Skeletal muscle cell (primary cell): ENCODE measurements around the gene ZNF664.
"Not testable (repeated sequence)": the region's sequence is repeated elsewhere in the genome, so short reads cannot be mapped to it uniquely, and the experiment has no call there.

Experiments used
- DNase-seq: peaks from one replicate; pipeline ENCODE4 v3.0.0-alpha.2; 2010; ENCODE audit warnings: low read depth
- H3K4me3 ChIP-seq: 2 replicates; pipeline ENCODE4 v1.5.1; 2011; ENCODE audit warnings: low read depth, mild to moderate bottlenecking, control low read depth, low read length, moderate library complexity

Gene ZNF664

DNA sequence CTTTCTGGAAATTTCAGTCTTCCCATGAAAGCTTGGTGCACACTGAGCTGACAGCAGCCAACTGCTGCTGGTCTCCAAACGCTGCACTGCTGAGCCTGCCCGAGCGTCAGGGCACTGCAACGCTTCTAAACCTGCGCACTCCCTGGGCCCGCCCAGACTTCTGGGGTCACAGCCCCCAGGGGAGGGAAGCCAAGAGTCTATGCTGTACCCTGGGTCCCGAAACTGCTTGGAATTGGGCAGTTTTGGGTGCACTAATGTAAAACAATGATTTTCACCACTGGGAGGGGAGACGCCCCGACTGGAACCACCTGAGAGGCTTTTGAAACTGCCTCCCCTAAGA is 32.4 kb upstream of the ZNF664 start:
- no peak for DNase-seq
- H3K4me3 ChIP-seq, result no peak overlapping the region

DNA sequence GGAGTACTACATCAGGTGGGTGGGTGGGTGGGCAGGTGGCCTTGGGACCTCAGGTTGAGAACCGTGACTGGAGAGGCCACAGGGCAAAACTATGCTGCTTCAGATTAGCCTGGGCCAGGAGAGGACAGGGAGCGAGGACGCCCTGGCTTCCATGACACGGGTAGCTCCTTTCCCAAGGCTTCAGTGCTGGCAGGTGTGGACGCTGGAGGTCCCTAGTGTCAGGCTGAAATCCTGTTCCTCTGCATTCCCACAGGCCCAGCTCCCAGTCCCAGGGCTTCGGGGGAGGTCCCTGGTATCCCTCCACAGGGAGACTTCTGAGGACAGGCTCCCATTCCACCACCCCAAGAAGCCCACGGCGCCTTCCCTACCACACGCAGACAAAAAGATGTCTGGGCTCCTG is 32.0 kb upstream of the ZNF664 start:
- no peak for DNase-seq
- no peak overlapping the region for H3K4me3 ChIP-seq

- no peak for DNase-seq
- H3K4me3 ChIP-seq, result no peak overlapping the region
Measured at GRCh38 chr12:123941624-123942237, 31.3 kb upstream of the ZNF664 start.

DNA sequence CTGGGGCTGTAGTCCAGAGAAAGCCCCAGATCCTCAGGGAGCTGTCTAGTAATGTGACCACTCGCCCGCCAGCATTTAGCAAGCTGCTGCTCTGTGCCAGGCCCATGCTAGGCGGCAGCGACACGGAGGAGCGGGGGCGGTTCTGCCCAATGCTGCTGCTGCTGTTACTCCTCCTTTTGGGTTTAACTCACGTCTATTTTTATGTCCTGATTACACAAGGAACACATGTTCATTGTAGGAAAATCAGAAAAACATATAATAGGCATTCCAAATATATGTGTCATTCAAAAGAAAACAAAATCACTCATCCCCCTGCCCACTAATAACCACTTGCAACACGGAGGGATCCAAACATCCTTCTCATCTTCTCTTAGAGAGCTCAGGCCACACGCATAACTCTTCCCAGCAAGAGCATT is 30.8 kb upstream of the ZNF664 start:
- DNase-seq, result peak; percentile 86
- H3K4me3 ChIP-seq, result no peak overlapping the region

DNA sequence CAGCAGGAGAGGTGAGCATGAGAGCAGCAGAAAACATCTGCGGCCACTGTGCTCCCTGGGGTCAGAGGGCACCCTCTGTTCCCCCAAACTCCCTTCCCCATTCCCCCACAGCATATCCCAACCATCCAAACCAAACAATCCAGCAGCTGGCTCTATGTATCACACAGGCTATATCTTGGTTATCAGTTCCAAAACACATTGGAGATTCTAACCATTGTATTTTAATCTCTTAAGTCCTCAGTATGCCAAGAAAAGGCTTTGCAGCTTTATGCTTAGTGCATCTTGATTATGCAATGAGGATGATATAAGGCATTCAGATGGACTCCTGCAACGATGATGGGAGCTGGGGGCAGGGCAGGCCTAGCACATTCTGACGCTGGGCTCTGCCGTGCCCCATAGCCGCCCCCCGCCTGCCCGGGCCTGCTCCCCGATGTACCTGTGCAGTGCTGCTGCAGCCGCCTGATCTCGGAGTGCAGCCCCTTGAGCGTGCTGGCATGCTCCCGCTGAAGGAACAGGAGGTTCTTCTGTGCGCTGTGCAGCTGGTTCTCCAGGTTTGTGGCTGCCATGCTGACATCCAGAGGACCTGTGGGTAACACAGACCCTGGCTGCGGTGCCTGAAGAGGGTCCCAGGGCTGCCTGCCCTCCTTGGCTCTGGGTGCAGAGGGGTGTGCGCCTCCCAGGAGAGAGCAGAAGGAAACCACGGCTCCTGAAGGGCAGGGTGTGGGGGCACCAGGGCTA is 29.9 kb upstream of the ZNF664 start:
- no peak for DNase-seq
- H3K4me3 ChIP-seq, result no peak overlapping the region

DNA sequence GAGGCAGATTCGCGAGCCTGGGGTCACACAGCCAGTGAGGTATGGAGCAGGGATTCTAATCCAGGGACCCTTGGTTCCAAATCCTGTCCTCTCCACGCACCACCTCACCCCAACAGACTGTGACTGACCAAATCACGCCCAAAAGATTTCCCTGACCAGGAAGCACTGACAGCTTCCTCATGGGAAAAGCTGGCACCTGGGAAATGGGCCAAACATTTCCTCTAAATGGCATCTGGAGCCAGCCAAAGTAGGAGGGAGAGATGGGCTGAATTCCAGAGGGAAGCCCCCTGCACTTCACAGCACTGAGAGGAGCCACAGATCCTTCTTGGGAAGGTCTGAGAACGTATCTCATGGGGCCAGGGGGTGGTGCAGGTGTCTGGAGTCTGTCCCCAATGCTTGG is 29.2 kb upstream of the ZNF664 start:
- DNase-seq, result no peak
- no peak overlapping the region for H3K4me3 ChIP-seq

- no peak overlapping the region for H3K4me3 ChIP-seq
- no peak for DNase-seq
Measured at GRCh38 chr12:123944696-123945095, 28.3 kb upstream of the ZNF664 start.

DNA sequence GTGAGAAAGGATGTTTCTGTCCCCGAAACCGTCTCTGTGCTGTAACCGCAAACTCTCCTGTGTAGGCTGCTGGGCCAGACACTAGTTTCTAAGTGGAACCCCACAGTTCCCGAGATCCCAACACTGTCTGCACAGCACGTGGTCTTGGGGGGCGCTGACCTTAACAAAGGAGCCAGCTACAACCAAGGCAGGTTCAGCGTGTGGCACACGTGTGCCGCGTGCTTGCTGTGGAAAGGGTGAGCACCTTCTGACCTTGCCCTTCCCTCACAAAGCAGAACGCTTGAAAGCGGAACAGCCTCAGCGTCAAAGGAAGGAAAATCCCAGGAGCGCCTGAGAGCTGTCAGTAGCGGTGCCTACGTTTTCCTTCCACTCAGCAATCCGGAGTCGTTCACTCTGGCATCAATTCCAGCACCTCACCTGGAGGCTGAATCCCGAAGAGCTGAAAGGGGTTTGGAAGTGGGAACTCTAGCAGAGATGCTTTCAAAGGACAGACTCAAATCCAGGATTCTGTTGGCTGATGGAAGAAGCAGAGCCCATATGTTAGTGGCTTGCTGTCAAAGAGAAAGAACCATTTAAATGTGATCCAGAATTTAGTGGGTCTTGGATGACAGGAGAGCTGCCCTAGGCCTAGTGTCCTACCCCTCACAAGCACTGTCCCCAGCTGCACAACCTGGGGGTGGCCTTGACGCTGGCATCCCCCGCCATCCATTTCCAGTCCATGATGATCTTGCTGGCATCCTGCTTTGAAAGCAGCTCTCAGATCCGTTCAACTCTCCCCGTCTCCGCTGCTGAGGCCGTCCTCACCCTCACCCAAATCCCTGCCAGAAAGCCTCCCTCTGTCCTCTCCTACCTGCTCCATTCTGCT is 27.5 kb upstream of the ZNF664 start:
- no peak overlapping the region for H3K4me3 ChIP-seq
- DNase-seq, result no peak

- no peak for DNase-seq
- H3K4me3 ChIP-seq, result no peak overlapping the region
Measured at GRCh38 chr12:123946152-123946515, 26.9 kb upstream of the ZNF664 start.

DNA sequence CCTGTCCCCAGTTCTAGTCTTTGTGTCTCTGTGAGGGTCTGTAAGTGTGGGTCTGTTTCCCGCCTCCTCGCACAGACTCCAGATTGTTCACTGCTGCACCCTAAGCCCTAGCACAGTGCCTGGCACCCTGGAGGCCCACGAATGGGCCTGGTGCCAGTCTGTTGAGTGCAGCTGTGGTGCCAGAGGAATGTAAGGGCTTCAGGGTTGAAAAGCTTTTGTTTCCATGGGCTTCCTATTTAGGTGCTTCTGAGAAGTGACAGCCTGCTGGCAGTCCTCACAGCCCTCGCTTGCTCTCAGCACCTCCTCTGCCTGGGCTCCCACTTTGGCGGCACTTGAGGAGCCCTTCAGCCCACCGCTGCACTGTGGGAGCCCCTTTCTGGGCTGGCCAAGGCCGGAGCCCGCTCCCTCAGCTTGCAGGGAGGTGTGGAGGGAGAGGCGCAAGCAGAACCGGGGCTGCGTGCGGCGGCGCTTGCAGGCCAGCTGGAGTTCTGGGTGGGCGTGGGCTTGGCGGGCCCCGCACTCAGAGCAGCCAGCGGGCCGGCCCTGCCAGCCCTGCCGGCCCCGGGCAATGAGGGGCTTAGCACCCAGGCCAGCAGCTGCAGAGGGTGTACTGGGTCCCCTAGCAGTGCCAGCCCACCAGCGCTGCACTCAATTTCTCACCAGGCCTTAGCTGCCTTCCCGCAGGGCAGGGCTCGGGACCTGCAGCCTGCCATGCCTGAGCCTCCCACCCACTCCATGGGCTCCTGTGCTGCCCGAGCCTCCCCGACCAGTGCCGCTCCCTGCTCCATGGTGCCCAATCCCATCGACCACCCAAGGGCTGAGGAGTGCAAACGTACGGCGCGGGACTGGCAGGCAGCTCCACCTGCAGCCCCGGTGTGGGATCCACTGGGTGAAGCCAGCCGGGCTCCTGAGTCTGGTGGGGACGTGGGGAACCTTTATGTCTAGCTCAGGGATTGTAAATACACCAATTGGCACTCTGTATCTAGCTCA is 26.2 kb upstream of the ZNF664 start:
- not testable (repeated sequence) for H3K4me3 ChIP-seq, DNase-seq

DNA sequence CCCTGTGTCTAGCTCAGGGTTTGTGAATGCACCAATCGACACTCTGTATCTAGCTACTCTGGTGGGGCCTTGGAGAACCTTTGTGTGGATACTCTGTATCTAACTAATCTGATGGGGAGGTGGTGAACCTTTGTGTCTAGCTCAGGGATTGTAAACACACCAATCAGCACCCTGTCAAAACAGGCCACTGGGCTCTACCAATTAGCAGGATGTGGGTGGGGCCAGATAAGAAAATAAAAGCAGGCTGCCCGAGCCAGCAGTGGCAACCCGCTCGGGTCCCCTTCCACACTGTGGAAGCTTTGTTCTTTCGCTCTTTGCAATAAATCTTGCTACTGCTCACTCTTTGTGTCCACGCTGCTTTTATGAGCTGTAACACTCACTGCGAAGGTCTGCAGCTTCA is 25.5 kb upstream of the ZNF664 start:
- DNase-seq, H3K4me3 ChIP-seq: not testable (repeated sequence)

- H3K4me3 ChIP-seq, result no peak overlapping the region
- DNase-seq, result no peak
Measured at GRCh38 chr12:123948401-123948795, 24.6 kb upstream of the ZNF664 start.

GRCh38 chr12:123948796-123949769 is 23.9 kb upstream of the ZNF664 start:
- DNase-seq, result no peak
- no peak overlapping the region for H3K4me3 ChIP-seq

- DNase-seq, result no peak
- H3K4me3 ChIP-seq, result no peak overlapping the region
Measured at GRCh38 chr12:123949770-123950165, 23.2 kb upstream of the ZNF664 start.

DNA sequence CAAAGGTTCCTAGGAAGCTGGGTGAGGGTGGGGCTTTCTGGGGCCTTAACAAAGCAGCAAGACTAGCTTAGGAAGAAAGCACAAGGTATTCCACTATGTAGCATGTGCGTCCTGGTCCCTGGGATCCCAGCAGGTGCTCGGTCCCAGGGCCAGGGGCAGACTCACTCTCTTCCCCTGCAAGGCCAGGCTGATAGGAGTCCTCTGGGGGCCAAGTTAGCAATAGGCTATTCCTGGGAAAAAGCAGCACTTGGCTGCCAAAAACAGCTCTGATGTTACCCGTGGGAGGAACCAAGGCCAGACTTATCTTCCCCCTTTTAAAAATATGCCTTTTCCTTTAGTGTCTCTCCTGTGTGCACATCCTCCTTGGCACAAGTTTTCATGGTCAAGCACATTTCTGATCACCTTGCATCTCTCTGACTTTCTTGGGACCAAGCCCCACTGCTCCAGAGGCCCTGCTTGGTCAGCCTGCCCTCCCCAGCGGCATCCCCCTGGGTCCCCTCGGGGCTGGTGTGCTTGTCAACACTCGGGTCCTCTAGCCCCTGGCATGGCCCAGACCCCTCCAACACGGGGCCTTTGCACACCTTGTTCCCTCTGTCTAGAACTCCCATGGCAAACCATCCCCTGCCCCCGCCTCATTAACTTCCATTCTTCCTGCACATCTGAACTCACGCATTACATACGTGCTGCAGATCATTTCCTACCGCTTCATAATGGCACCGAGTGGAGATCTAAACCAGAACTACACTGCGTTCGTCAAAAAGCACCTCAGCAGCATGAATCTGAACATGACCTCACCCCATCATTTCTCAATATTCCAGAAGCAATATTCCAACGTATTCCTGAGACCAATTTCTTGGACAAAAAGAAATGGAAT is 22.3 kb upstream of the ZNF664 start:
- DNase-seq, result no peak

DNA sequence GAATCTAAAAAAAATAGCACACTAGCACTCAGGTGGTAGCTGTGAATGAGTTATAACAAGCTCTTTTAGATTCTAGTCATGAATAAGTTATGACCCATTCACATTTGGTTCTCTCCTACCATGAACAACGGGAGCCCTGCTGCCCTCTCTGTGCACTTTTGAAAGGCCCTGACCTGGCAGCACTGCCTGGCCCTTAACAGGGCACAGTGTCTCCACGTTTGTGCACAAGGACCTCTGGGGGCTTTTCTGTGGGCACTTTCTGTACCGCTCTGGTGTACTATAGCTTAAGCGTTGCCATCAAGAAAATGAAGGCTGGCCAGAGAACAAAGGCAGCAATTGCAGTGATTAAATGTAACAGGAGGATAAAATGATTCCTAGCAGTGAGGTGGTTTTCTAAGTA is 21.5 kb upstream of the ZNF664 start:
- DNase-seq, result no peak

More for the DNA sequence above, 22.3 kb upstream of the ZNF664 start:
- no peak overlapping the region for H3K4me3 ChIP-seq

DNA sequence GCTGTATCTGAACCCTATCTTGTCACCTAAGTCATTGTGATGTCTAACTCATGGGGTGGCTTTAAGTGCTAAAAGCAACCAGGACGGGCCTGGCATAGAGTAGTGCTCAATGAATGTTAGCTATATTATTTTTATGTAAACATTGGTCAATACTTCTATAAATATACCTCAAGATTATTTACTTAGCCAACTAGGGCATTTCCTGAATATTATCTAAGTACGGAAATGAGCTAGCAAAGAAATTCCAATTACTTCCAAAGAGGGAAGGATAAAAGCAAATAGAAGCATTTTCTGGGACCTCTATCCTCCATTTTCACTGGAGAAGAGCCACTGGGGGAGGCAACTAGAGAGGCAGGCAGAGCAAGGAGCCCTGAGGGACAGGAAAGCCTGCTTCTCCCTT is 21.0 kb upstream of the ZNF664 start:
- no peak for DNase-seq
- no peak overlapping the region for H3K4me3 ChIP-seq

More for the DNA sequence above, 21.5 kb upstream of the ZNF664 start:
- H3K4me3 ChIP-seq, result no peak overlapping the region
